Measurements from ENCODE around the gene EHHADH.

DNA sequence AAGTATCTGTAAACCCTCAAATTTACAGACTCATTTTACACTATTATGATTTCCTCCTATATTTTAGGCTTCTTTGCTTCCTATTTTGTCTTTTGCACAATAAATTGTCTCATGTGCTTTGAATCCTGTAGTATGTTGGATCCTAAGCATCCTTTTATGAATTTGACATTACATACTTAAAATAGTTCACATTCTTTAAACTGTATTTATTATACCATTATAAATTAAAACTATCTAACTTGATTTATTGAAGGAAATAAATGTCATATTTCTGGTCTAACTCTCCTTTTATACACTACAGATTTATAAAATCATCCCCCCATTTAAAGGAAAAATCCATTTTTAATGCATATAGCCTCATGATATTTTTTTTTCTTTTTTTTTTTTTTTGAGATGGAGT lies 32.6 kb downstream of the EHHADH start:
- no peak for TF ChIP-seq POLR2AphosphoS5 (IDR thresholded peaks at IDR 0.05; ENCODE audit: borderline replicate concordance, low read depth, low read length)
- no peak for TF ChIP-seq EZH2 (IDR thresholded peaks at IDR 0.05)

Data from SK-N-MC (cell line).